HL-60 (cell line): ENCODE results near the gene COL4A2.

Experiments
- DNase-seq, 2 experiments: peaks; one replicate each; pipeline ENCODE4 v3.0.0-alpha.2; 2010 to 2020; ENCODE audit warnings: low read depth in 1 of 2, low spot score in 1 of 2
- H3K27ac ChIP-seq: fragments of 250-450 bp; sonication (Bioruptor Pico); replicated peaks from 2 replicates; pipeline ENCODE4 v1.5.1; 2020; ENCODE audit warnings: mild to moderate bottlenecking, moderate library complexity
- H3K27me3 ChIP-seq: fragments of 250-450 bp; sonication (Bioruptor Pico); 2 replicates; pipeline ENCODE4 v1.5.1; 2021; ENCODE audit warnings: mild to moderate bottlenecking, moderate library complexity; ENCODE audit not compliant: insufficient read depth, poor library complexity, severe bottlenecking
- H3K4me3 ChIP-seq: replicated peaks from 2 replicates; pipeline ENCODE4 v1.5.1; 2011; ENCODE audit warnings: mild to moderate bottlenecking, control low read depth, low read length; ENCODE audit not compliant: insufficient read depth
- CTCF ChIP-seq: IDR thresholded peaks from one replicate; pipeline ENCODE4 v1.5.1; 2011; ENCODE audit warnings: low read length, control low read depth, inconsistent platforms; ENCODE audit not compliant: insufficient read depth
- GABPA ChIP-seq: IDR thresholded peaks from 2 replicates; pipeline ENCODE4 v1.6.1; 2012; ENCODE audit warnings: low read depth
- POLR2AphosphoS5 ChIP-seq: IDR thresholded peaks from 2 replicates; pipeline ENCODE4 v1.6.1; 2012; ENCODE audit warnings: low read depth
- REST ChIP-seq: IDR thresholded peaks from 2 replicates; pipeline ENCODE4 v1.6.1; 2012; ENCODE audit warnings: low read depth; ENCODE audit not compliant: insufficient replicate concordance
- SPI1 ChIP-seq: IDR thresholded peaks from 2 replicates; pipeline ENCODE4 v1.6.1; 2012; ENCODE audit warnings: low read depth, mild to moderate bottlenecking, borderline replicate concordance

COL4A2 gene

GRCh38 chr13:110339975-110340550 is 33.0 kb downstream of the COL4A2 start:
- no peak for DNase-seq
- no peak overlapping the region for H3K27ac ChIP-seq
- H3K4me3 ChIP-seq, result no peak overlapping the region
- peaks cover 49% of the 10 kb centered on the region for H3K27me3 ChIP-seq
- no peak for TF ChIP-seq SPI1
- TF ChIP-seq CTCF, result no peak
- no peak for TF ChIP-seq REST
- TF ChIP-seq POLR2AphosphoS5, result no peak
- TF ChIP-seq GABPA, result no peak

GRCh38 chr13:110340812-110341444 is 33.8 kb downstream of the COL4A2 start:
- Histone ChIP-seq H3K27me3 (peaks cover 49% of the 10 kb centered on the region), H3K27ac (no peak overlapping the region), H3K4me3 (no peak overlapping the region)
- no peak for DNase-seq
- TF ChIP-seq POLR2AphosphoS5 (no peak), REST (no peak), GABPA (no peak), SPI1 (no peak), CTCF (no peak)

- Histone ChIP-seq H3K4me3 (no peak overlapping the region), H3K27ac (no peak overlapping the region), H3K27me3 (peaks cover 49% of the 10 kb centered on the region)
- DNase-seq, result no peak
- TF ChIP-seq POLR2AphosphoS5 (no peak), GABPA (no peak), REST (no peak), SPI1 (no peak), CTCF (no peak)
These were observed 34.6 kb downstream of the COL4A2 start for GRCh38 chr13:110341445-110342244.
